Coronary artery (tissue), 2 donors: ENCODE results near the gene SIRT2.
A peak's percentile ranks its signal among the peaks of the same experiment; 100 is the strongest.

Experiments used
- DNase-seq: peaks from one replicate; pipeline ENCODE4 v3.0.0-alpha.2; 2017; ENCODE audit warnings: low spot score
- H3K27ac ChIP-seq, 2 donors: fragments of 200-600 bp; sonication (generic); one replicate each; pipeline ENCODE4 v1.5.1; 2016 to 2019
- H3K4me3 ChIP-seq: fragments of 200-600 bp; sonication (generic); 2 replicates; pipeline ENCODE4 v1.5.1; 2016; ENCODE audit warnings: mild to moderate bottlenecking, moderate library complexity
- TF ChIP-seq, protein P1 (sequence below): fragments of 200-600 bp; sonication (generic); IDR thresholded peaks from one replicate; pipeline ENCODE4 v1.5.1; 2019; ENCODE audit warnings: antibody characterized with exemption

SIRT2 gene

DNA sequence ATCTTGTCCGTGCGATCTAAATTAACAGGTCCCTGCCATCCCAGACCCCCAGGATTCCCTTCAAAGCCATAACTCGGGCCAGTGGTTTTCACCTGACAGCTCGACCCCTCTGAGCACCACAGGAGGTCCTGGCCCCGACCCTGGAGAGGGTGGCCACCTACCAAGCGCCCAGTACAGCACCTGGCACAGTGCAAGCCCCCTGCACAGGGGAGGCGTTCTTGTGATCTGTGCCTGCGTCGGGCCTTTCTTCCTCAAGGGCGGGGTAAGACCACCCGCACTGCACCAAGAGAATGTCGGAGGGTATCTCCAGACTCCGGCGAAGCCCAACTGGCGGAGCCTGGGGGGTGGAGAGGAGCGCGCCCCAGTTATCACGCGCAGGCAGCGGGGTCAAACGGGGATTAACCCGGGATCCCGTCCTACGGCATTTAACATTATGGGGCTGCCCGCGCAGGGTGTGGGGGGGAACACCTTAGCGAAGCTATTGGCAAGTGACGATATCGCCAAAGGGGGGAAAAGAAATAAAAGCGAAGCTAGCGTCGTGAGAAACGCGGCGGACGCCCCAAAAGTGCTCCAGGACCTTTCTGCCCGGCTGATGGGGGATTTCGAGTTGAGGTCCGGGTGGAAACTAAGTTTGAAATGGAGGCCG, 48.3 kb downstream of the SIRT2 start:
- peak; percentile 83 for DNase-seq
- TF ChIP-seq, protein P1, sequence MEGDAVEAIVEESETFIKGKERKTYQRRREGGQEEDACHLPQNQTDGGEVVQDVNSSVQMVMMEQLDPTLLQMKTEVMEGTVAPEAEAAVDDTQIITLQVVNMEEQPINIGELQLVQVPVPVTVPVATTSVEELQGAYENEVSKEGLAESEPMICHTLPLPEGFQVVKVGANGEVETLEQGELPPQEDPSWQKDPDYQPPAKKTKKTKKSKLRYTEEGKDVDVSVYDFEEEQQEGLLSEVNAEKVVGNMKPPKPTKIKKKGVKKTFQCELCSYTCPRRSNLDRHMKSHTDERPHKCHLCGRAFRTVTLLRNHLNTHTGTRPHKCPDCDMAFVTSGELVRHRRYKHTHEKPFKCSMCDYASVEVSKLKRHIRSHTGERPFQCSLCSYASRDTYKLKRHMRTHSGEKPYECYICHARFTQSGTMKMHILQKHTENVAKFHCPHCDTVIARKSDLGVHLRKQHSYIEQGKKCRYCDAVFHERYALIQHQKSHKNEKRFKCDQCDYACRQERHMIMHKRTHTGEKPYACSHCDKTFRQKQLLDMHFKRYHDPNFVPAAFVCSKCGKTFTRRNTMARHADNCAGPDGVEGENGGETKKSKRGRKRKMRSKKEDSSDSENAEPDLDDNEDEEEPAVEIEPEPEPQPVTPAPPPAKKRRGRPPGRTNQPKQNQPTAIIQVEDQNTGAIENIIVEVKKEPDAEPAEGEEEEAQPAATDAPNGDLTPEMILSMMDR, result no peak
- Histone ChIP-seq H3K27ac (peak overlapping the region; percentile 96 to 99), H3K4me3 (peak overlapping the region; percentile 83)

DNA sequence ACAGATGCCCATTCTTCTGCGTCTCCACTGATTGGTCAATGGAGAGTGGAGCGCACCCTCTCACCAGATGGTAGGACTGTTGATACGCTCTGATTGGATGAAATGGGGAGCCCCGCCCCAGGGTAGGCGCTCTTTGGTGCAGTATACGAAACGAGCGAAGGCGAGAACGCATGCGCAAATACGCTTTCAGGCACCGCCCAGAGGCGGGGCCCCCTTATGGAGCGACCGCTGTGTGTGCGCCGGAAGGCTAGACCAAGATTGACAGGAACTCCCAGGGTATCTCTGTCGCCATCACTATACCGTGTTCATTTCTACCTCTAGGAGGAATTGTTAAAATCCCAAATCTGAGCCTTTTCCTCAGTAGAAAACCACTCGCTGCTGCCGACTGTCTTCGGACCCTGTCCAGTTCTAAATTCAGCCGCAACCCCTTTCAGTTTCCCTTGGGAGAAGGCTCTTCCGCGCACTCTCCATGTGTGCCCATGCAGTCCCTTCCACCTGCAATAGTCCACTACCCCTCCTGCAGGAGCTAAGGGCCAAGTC, 48.9 kb downstream of the SIRT2 start:
- H3K4me3 ChIP-seq, result peak overlapping the region; percentile 83
- no peak for DNase-seq
- TF ChIP-seq, protein P1, result no peak
- peak overlapping the region; percentile 96 to 99 for H3K27ac ChIP-seq

DNA sequence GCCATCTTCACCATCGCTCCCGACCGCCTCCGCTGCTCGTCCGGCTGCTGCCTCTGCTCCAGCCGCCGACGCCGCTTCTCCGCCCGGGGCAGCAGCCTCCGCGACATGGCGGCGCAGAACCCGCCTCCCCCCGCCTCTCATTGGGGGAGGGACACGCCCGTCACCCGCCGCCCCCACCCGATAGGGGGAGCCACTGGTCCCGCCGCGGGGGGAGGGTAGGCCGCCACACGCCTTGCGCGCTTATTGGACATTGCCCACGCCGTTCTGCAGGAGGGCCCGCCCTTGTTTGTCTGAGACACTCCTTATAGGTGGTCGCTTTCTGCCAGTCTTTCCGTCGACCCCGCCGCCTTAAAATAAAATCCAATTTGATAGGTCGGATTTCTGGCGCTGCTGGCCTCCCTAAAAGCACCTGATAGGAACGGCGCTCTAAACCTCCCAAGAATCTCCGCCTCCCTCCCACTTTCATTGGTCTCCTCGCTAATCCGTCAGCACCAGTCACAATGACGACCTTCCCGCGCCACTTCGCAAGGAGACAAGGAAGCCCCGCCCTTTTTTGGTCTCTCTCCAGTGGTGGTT, 49.5 kb downstream of the SIRT2 start, which contains the start of gene HNRNPL:
Gene HNRNPL, minus strand, starts transcription at position 127 of the 576 bp plus-strand sequence. Its CDS starts 20 bp downstream, at position 107.
- peak within 1 kb of the TSS; percentile 99 to 100 for H3K27ac ChIP-seq
- H3K4me3 ChIP-seq, result peak within 1 kb of the TSS; percentile 87
- peak; percentile 100 for DNase-seq
- TF ChIP-seq, protein P1, result peak; percentile 34

DNA sequence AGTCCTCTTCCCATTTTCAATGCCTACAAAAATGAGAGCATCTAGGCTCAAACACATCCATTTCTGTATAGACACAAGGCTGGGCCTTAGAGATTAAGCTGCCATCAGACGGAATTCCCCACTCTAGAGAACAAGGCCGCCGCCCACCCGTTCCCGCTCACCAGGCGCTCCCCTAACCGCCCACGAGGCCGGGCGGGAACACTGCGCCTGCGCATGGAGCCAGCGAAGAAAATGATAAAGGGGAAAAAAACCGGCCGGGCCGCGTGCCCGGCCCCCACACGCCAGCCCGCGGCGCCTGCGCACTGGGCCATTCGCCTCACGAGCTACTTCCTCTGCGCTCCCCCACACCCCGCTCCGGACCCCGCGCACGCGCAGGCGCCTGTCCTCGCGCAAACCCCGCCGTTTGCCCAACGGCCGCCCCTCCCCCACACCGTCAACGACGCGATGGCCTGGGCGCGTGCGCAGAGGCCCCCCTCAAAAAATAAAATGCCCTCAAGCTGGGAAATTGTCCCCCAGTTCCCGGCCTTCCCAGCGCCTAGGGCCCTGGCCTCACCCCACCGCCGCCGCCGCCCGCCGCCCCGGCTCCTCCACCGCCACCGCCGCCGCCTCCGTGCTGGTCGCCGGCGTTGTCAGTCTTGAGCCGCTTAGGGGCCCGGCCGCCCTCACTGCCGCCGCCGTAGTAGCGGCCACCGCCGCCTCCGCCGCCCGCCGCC, 50.1 kb downstream of the SIRT2 start:
- TF ChIP-seq, protein P1, result no peak
- peak; percentile 97 for DNase-seq
- Histone ChIP-seq H3K4me3 (peak overlapping the region; percentile 87), H3K27ac (peak overlapping the region; percentile 99 to 100)

DNA sequence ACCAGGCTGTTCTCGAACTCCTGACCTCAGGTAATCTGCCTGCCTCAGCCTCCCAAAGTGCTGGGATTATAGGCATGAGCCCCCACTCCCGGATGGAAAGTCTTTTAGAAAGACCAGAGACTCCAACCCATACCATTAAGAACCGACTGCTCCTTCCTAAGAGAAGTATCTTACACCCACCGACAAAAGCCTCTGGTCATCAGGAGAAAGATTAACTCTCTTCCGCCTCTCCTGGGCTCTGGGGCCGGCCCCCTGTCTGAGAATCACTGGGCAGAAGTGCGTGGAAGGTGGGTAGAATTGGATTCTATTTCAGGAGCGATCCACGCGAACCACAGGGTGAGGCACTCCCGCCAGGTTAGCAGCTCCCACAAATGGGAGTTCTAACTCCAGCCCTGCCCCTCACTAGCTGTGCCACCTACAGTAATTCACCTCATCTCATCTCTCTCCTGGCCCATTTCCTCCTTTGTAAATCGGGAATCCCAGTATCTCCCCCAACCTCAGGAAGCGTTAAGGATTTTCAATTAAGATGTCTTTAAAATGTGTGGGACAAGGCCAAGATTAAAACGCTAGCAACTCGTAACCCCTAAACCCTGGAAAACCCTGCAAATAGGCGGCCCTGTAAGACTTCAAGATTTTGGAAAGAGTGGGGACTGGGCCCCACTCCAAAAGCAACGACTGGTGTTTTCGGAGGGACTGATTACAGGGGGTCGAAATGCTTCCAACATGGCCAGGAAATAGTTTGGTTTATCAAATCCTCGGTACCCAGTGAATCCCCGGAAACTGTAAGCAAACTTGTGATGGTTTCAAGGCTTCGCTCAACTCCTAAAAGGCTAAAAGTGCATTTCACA, 50.9 kb downstream of the SIRT2 start:
- TF ChIP-seq, protein P1, result no peak
- no peak for DNase-seq
- peak overlapping the region; percentile 87 for H3K4me3 ChIP-seq

DNA sequence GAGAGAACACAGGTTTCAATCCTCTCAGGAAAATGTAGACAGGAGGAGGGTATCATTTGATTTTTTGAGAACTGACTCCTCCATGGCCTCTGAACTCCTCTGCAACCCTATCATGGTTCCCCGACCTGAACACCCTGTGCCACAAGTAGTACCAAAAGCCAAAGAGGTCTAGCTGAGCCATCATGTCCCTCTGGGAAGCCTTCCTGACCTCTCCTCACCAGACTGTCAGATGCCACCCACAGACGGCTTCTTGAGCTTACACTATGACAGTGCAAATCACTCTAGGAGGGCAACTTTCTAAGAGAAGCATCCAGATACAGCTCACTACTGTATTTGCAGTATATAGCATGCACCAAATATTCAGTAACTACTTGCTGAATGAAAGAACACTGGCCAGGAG, 53.3 kb downstream of the SIRT2 start:
- no peak for DNase-seq
- Histone ChIP-seq H3K27ac (no peak overlapping the region), H3K4me3 (no peak overlapping the region)
- TF ChIP-seq, protein P1, result no peak

More for the DNA sequence above, 50.9 kb downstream of the SIRT2 start:
- peak overlapping the region; percentile 99 to 100 for H3K27ac ChIP-seq
